GM12878 (cell line): ENCODE measurements around the gene ELMO2. TPM values are rescaled to one million over a fixed set of nuclear protein-coding genes. Genes with fewer than 3 reads are reported as not detected.

ENCODE experiments used
- BHLHE40 ChIP-seq, 2 experiments: fragments of 450-650 bp in 1 of 2; IDR thresholded peaks; 2 replicates each; pipeline ENCODE4 v1.6.1; 2011 to 2017; ENCODE audit warnings: low read depth in 2 of 2, borderline replicate concordance in 1 of 2, improper control_type of control experiment in 1 of 2, low read length in 1 of 2, mild to moderate bottlenecking in 1 of 2
- CBFB ChIP-seq: IDR thresholded peaks from 2 replicates; pipeline ENCODE4 v1.6.1; 2016; ENCODE audit warnings: antibody characterized with exemption, low read depth
- CBX5 ChIP-seq: sonication (generic); IDR thresholded peaks from 2 replicates; pipeline ENCODE4 v1.6.1; 2016; ENCODE audit warnings: low read depth, moderate library complexity, mild to moderate bottlenecking, inconsistent platforms
- CHD1 ChIP-seq: IDR thresholded peaks from 2 replicates; pipeline ENCODE4 v1.6.1; 2012; ENCODE audit warnings: low read depth, low read length, improper control_type of control experiment
- CHD4 ChIP-seq: fragments of 200-600 bp; sonication (generic); IDR thresholded peaks from 2 replicates; pipeline ENCODE4 v1.6.1; 2016; ENCODE audit warnings: mild to moderate bottlenecking
- CREB1 ChIP-seq: IDR thresholded peaks from 2 replicates; pipeline ENCODE4 v1.6.1; 2012; ENCODE audit warnings: low read depth, mild to moderate bottlenecking, inconsistent platforms
- CREM ChIP-seq: IDR thresholded peaks from 2 replicates; pipeline ENCODE4 v1.6.1; 2014; ENCODE audit warnings: antibody characterized with exemption, low read depth
- DPF2 ChIP-seq: fragments of 450-650 bp; IDR thresholded peaks from 2 replicates; pipeline ENCODE4 v1.6.1; 2017; ENCODE audit warnings: mild to moderate bottlenecking
- EED ChIP-seq: sonication (generic); IDR thresholded peaks from 2 replicates; pipeline ENCODE4 v1.6.1; 2016; ENCODE audit warnings: antibody characterized with exemption, low read depth
- FOXM1 ChIP-seq: IDR thresholded peaks from 2 replicates; pipeline ENCODE4 v1.6.1; 2012; ENCODE audit warnings: low read depth, mild to moderate bottlenecking, inconsistent platforms, low read length, moderate library complexity
- GABPA ChIP-seq: IDR thresholded peaks from 2 replicates; pipeline ENCODE4 v1.6.1; 2014; ENCODE audit warnings: antibody characterized with exemption, low read depth, mild to moderate bottlenecking, inconsistent platforms
- JUND ChIP-seq: IDR thresholded peaks from 2 replicates; pipeline ENCODE4 v1.6.1; 2012; ENCODE audit warnings: low read depth, mild to moderate bottlenecking, low read length, improper control_type of control experiment, moderate library complexity
- PAX5 ChIP-seq: IDR thresholded peaks from 2 replicates; pipeline ENCODE4 v1.6.1; 2011; ENCODE audit warnings: low read depth, low read length, borderline replicate concordance
- POLR2A ChIP-seq: IDR thresholded peaks from 2 replicates; pipeline ENCODE4 v1.6.1; 2011; ENCODE audit warnings: low read depth, mild to moderate bottlenecking, low read length
- RUNX3 ChIP-seq: IDR thresholded peaks from 2 replicates; pipeline ENCODE4 v1.6.1; 2012; ENCODE audit warnings: low read length, inconsistent platforms
- SUZ12 ChIP-seq: fragments of 200-600 bp; sonication (generic); IDR thresholded peaks from one replicate; pipeline ENCODE4 v1.6.1; 2018; ENCODE audit warnings: antibody characterized with exemption, mild to moderate bottlenecking; ENCODE audit not compliant: unreplicated experiment
- YY1 ChIP-seq: IDR thresholded peaks from 2 replicates; pipeline ENCODE4 v1.6.1; 2011; ENCODE audit warnings: low read depth, mild to moderate bottlenecking, low read length
- ZNF217 ChIP-seq: fragments of 450-650 bp; IDR thresholded peaks from 2 replicates; pipeline ENCODE4 v1.6.1; 2017; ENCODE audit warnings: antibody characterized with exemption, mild to moderate bottlenecking
- polyA plus RNA-seq, 11 experiments: library from polyadenylated mRNA; depleted of rRNA in 4 of 11; unstranded in 6 of 11; stranded (reverse) in 5 of 11; fragments of >200 nt; fragmentation: Nextera tagmentation in 4 of 11; fragmentation: Illumina TruSeq in 1 of 11; extraction: Ambion mirVana in 4 of 11; extraction: Trizol in 1 of 11; gene quantifications; 1 replicate in 1 of 11; 2 replicates in 10 of 11; pipeline versions ENCODE4 v1.2.1 to v1.2.3, GENCODE V29; 2011 to 2016; ENCODE audit warnings: inconsistent platforms in 2 of 11, missing spikeins in 2 of 11, low read depth in 1 of 11
- total RNA-seq, 4 experiments: library from RNA; depleted of rRNA in 3 of 4; stranded (reverse); fragments of >200 nt in 3 of 4; fragmentation: Illumina TruSeq in 1 of 4; extraction: Trizol in 1 of 4; gene quantifications; 2 replicates each; pipeline versions ENCODE4 v1.2.1 to v1.2.3, GENCODE V29; 2013 to 2021
- TF ChIP-seq, protein P1 (sequence below): fragments of 450-650 bp; IDR thresholded peaks from 2 replicates; pipeline ENCODE4 v1.6.1; 2018; ENCODE audit warnings: mild to moderate bottlenecking, low read depth, moderate library complexity; ENCODE audit not compliant: partially characterized antibody
- TF ChIP-seq, protein P2 (sequence below): fragments of 450-650 bp; IDR thresholded peaks from 2 replicates; pipeline ENCODE4 v1.6.1; 2017; ENCODE audit warnings: mild to moderate bottlenecking
- TF ChIP-seq, protein P3 (sequence below): fragments of 450-650 bp; IDR thresholded peaks from 2 replicates; pipeline ENCODE4 v1.6.1; 2018; ENCODE audit warnings: borderline replicate concordance, mild to moderate bottlenecking; ENCODE audit not compliant: partially characterized antibody

Gene ELMO2
- total and polyA plus RNA-seq, 10 of the 15 experiments (the other 5 are each of a cell fraction or from before 2014, with no cell fraction given) = 14.2 to 40.2 (median 37.6) TPM

DNA sequence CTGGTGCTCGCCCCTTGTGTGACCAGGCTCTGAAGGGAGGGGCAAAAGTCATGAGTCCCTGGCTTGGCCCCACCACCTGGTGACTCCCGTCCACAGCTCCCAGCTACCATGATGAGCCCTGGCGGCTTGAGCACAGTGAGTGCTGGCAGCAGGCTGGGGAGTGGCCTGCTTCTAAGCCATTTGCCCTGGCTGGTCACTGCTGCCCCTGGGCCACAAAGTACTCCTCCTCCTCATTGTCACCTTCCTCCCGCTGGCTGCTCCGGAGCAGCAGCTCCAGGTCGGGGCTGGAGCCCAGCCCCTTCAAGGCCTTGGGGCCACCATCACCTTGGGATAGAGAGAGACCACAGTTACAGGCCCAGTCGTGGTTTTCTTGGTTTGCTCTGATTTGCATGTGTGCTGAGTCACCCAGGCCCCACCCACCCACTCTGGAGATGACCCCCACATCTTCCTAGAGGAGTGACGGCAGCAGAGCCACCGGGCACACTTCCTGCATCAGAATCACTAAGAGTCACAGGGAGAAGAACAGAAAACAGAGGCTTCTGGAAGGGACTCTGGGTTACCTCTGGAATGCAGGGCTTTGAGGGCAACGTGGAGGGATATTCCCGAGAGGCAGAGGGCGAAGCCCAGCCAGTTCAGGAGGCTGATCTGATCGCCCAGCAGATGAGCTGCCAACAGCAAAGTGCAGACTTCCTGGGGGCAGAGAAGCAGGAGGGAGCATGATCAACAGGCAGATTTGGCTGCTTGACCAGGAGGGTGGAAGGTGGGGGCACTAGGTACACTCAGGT, 56.0 kb downstream of the ELMO2 start (continued):
- TF ChIP-seq PAX5 (no peak), POLR2A (no peak), RUNX3 (peak; percentile 92), CREB1 (peak; percentile 78), EED (peak; percentile 45; the same call in 1 of the 2 replicates), FOXM1 (no peak), CBX5 (no peak), CHD1 (no peak), CHD4 (no peak), ZNF217 (no peak), YY1 (peak; percentile 57; the same call in 1 of the 2 replicates), BHLHE40 (IDR thresholded peaks at IDR 0.05; ENCODE audit: borderline replicate concordance in 1 of 2, low read depth in 2 of 2, low read length in 1 of 2) (peak in 1 of 2 experiments; percentile 29; a peak in 1 of 4 replicates), JUND (no peak; the same call in 1 of the 2 replicates), DPF2 (no peak; the same call in 1 of the 2 replicates), CREM (peak; percentile 44; the same call in 1 of the 2 replicates), GABPA (no peak), SUZ12 (no peak), CBFB (peak; percentile 81)
- TF ChIP-seq, protein P1, sequence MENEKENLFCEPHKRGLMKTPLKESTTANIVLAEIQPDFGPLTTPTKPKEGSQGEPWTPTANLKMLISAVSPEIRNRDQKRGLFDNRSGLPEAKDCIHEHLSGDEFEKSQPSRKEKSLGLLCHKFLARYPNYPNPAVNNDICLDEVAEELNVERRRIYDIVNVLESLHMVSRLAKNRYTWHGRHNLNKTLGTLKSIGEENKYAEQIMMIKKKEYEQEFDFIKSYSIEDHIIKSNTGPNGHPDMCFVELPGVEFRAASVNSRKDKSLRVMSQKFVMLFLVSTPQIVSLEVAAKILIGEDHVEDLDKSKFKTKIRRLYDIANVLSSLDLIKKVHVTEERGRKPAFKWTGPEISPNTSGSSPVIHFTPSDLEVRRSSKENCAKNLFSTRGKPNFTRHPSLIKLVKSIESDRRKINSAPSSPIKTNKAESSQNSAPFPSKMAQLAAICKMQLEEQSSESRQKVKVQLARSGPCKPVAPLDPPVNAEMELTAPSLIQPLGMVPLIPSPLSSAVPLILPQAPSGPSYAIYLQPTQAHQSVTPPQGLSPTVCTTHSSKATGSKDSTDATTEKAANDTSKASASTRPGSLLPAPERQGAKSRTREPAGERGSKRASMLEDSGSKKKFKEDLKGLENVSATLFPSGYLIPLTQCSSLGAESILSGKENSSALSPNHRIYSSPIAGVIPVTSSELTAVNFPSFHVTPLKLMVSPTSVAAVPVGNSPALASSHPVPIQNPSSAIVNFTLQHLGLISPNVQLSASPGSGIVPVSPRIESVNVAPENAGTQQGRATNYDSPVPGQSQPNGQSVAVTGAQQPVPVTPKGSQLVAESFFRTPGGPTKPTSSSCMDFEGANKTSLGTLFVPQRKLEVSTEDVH = no peak
- TF ChIP-seq, protein P2, sequence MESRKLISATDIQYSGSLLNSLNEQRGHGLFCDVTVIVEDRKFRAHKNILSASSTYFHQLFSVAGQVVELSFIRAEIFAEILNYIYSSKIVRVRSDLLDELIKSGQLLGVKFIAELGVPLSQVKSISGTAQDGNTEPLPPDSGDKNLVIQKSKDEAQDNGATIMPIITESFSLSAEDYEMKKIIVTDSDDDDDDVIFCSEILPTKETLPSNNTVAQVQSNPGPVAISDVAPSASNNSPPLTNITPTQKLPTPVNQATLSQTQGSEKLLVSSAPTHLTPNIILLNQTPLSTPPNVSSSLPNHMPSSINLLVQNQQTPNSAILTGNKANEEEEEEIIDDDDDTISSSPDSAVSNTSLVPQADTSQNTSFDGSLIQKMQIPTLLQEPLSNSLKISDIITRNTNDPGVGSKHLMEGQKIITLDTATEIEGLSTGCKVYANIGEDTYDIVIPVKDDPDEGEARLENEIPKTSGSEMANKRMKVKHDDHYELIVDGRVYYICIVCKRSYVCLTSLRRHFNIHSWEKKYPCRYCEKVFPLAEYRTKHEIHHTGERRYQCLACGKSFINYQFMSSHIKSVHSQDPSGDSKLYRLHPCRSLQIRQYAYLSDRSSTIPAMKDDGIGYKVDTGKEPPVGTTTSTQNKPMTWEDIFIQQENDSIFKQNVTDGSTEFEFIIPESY = no peak
- TF ChIP-seq, protein P3, sequence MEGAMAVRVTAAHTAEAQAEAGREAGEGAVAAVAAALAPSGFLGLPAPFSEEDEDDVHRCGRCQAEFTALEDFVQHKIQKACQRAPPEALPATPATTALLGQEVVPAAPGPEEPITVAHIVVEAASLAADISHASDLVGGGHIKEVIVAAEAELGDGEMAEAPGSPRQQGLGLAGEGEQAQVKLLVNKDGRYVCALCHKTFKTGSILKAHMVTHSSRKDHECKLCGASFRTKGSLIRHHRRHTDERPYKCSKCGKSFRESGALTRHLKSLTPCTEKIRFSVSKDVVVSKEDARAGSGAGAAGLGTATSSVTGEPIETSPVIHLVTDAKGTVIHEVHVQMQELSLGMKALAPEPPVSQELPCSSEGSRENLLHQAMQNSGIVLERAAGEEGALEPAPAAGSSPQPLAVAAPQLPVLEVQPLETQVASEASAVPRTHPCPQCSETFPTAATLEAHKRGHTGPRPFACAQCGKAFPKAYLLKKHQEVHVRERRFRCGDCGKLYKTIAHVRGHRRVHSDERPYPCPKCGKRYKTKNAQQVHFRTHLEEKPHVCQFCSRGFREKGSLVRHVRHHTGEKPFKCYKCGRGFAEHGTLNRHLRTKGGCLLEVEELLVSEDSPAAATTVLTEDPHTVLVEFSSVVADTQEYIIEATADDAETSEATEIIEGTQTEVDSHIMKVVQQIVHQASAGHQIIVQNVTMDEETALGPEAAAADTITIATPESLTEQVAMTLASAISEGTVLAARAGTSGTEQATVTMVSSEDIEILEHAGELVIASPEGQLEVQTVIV = no peak
